Left lung (tissue), 10 donors: ENCODE measurements around the gene PCDH1. TPM values are rescaled to one million over a fixed set of nuclear protein-coding genes. Genes with fewer than 3 reads are reported as not detected.

Source experiments
- ATAC-seq: fragments of 200-7000 bp; cut with Tn5 transposase; one replicate; pipeline ENCODE4 v1.9.1; 2020; ENCODE audit warnings: moderate library complexity
- DNase-seq, 4 donors: peaks; one replicate each; pipeline ENCODE4 v3.0.0-alpha.2; 2013 to 2020
- H3K27ac ChIP-seq, 2 donors: fragments of 200-600 bp; sonication (generic) in 1 of 2; one replicate each; pipeline versions ENCODE4 v1.5.0 to v1.8.0; 2020 to 2021
- H3K27me3 ChIP-seq, 2 donors: fragments of 200-600 bp; sonication (generic) in 1 of 2; one replicate each; pipeline versions ENCODE4 v1.5.0 to v1.8.0; 2020 to 2021
- H3K36me3 ChIP-seq, 2 donors: fragments of 200-600 bp; sonication (generic) in 1 of 2; one replicate each; pipeline versions ENCODE4 v1.5.0 to v1.8.0; 2020 to 2021
- H3K4me1 ChIP-seq, 2 donors: fragments of 200-600 bp; one replicate each; pipeline ENCODE4 v1.8.0; 2021
- H3K4me3 ChIP-seq, 2 donors: fragments of 200-600 bp; sonication (generic) in 1 of 2; one replicate each; pipeline versions ENCODE4 v1.5.0 to v1.8.0; 2020 to 2021; ENCODE audit warnings: mild to moderate bottlenecking in 1 of 2
- H3K9me3 ChIP-seq, 2 donors: fragments of 200-600 bp; sonication (generic) in 1 of 2; one replicate each; pipeline versions ENCODE4 v1.5.0 to v1.8.0; 2020 to 2021
- intact Hi-C, 2 donors: fragments of 100-400 bp; cut with DNase I; formaldehyde crosslinking; loops; one replicate each; pipeline versions ENCODE4 v1.11.2 to v1.14.2; 2022
- polyA plus RNA-seq, 6 donors: library from polyadenylated mRNA; unstranded; fragments of 120-200 nt; gene quantifications; one replicate each; pipeline ENCODE4 v1.2.1, GENCODE V29; 2013; ENCODE audit not compliant: insufficient read length in 6 of 6
- total RNA-seq, 2 donors: library from RNA; stranded (reverse); fragmentation: NEBNext Ultra II Directional; extraction: Animal tissue kit (Norgen Biotek cat#: 25700); gene quantifications; one replicate each; pipeline ENCODE4 v1.2.1, GENCODE V29; 2021
- TF ChIP-seq, protein P1 (sequence below), 2 donors: fragments of 200-600 bp; sonication (generic) in 1 of 2; IDR thresholded peaks; one replicate each; pipeline versions ENCODE4 v1.5.0 to v1.8.0; 2021; ENCODE audit warnings: antibody characterized with exemption in 2 of 2
- donor health status: DM: no; HTN: yes; CAD: no.
- donor health status: DM: no; HTN: no; CAD: no.

Gene PCDH1
- total and polyA plus RNA-seq, 8 donors = 23.6 to 65.0 (median 34.1) TPM

DNA sequence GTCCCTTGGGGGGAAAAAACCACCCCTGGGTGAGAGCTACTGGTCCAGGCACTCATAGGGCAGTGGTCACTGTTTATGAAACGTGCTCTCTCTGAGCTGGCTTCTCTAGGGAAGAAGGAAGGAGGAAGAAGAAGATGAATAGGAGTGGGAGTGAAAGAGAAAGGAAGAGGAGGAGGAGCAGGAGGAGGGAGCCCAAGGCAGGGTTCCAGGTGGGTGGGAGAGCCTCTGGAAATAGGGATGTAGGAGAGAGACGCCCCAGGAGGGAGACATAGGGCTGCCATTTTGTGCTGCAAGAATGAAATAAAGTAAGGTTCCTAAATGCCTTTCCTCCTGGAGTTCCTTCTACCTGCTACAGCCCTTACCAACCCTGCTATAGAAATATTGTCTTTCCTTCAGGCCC lies 65.7 kb downstream of the PCDH1 start:
- Histone ChIP-seq H3K36me3 (no peaks in the 10 kb centered on the region), H3K4me3 (no peak overlapping the region), H3K27me3 (peaks cover 0 to 44% of the 10 kb centered on the region in 2 donors), H3K27ac (no peak overlapping the region), H3K4me1 (peaks cover 0 to 8% of the 10 kb centered on the region in 2 donors), H3K9me3 (no peaks in the 10 kb centered on the region)
- no peak for DNase-seq
- intact Hi-C loops = no loop called here
- TF ChIP-seq, protein P1, sequence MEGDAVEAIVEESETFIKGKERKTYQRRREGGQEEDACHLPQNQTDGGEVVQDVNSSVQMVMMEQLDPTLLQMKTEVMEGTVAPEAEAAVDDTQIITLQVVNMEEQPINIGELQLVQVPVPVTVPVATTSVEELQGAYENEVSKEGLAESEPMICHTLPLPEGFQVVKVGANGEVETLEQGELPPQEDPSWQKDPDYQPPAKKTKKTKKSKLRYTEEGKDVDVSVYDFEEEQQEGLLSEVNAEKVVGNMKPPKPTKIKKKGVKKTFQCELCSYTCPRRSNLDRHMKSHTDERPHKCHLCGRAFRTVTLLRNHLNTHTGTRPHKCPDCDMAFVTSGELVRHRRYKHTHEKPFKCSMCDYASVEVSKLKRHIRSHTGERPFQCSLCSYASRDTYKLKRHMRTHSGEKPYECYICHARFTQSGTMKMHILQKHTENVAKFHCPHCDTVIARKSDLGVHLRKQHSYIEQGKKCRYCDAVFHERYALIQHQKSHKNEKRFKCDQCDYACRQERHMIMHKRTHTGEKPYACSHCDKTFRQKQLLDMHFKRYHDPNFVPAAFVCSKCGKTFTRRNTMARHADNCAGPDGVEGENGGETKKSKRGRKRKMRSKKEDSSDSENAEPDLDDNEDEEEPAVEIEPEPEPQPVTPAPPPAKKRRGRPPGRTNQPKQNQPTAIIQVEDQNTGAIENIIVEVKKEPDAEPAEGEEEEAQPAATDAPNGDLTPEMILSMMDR (IDR thresholded peaks at IDR 0.05) = no peak
- ATAC-seq = no peak

DNA sequence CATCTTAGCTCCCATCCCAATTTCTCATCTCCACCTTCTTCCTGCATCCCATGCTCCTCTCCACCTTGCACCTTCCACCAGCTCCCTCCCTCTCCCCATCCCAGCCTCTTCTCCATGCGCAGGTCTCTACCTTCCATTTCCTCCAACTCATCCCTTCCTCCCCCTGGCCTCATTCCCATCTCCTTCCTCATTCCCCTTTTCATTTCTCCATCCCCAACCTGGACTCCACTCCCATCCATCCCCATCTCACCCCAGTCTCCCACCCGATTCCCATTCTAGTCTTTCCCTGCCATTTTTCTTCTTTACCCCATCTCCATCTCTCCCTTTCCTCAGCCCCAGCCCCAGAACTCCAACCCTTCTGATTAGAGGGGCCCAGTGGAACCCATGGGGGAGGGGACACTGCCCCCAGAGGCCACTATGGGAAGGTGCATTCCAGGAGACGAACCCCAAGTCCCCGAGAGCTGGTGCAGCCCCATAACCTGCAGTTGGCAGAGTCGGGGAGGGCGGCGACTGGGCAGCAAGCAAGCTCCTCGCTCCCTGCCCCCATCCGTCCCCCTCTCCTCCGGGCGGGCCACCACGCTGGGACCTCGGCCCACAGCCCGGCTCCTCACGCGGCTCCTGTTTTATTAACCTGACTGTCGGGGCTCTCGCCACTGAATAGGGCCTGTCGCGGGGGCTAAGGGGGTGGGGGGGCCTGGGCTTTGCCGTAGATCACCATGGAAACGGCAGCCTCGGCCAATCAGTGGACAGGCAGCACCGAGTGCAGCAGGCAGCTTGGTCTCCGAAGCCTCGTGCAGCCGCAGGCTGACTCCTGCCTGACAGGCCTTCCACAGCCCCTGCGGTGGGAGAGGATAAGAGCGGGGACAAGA lies 66.7 kb downstream of the PCDH1 start:
- no peaks in the 10 kb centered on the region for H3K9me3 ChIP-seq
- intact Hi-C loops = no loop called here
- DNase-seq = peak in 1 of 4 donors; percentile 74
- H3K27me3 ChIP-seq = peaks cover 0 to 49% of the 10 kb centered on the region in 2 donors
- TF ChIP-seq, protein P1 (IDR thresholded peaks at IDR 0.05) = peak; percentile 18 to 50
- no peak overlapping the region for H3K27ac ChIP-seq
- H3K4me3 ChIP-seq = no peak overlapping the region
- peaks cover 0 to 10% of the 10 kb centered on the region in 2 donors for H3K4me1 ChIP-seq
- H3K36me3 ChIP-seq = no peaks in the 10 kb centered on the region
- ATAC-seq = peak; percentile 36

DNA sequence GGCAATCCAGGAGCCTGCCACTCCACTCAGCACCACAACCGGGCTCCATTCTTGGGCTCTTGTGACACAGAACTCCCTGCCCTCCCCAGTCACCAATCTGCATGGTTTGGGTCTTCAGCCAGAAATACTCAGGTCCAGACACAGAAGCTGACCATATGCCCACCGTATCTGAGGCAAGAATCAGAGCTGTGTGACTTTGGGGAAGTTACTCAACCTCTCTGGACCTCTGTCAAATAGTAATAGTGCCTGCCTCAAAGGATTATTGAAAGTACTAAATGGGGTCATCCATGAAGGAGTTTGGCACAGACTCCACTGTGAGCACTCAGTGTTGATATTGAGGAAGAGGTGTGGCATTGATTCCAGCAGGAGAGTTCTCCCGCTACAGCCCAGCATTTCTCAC lies 67.5 kb downstream of the PCDH1 start:
- Histone ChIP-seq H3K9me3 (no peaks in the 10 kb centered on the region), H3K4me3 (no peak overlapping the region), H3K27me3 (peaks cover 0 to 57% of the 10 kb centered on the region in 2 donors), H3K27ac (no peak overlapping the region), H3K36me3 (no peaks in the 10 kb centered on the region), H3K4me1 (peaks cover 0 to 17% of the 10 kb centered on the region in 2 donors)
- TF ChIP-seq, protein P1 (IDR thresholded peaks at IDR 0.05) = no peak
- no peak for DNase-seq
- no peak for ATAC-seq
- intact Hi-C loops = no loop called here

DNA sequence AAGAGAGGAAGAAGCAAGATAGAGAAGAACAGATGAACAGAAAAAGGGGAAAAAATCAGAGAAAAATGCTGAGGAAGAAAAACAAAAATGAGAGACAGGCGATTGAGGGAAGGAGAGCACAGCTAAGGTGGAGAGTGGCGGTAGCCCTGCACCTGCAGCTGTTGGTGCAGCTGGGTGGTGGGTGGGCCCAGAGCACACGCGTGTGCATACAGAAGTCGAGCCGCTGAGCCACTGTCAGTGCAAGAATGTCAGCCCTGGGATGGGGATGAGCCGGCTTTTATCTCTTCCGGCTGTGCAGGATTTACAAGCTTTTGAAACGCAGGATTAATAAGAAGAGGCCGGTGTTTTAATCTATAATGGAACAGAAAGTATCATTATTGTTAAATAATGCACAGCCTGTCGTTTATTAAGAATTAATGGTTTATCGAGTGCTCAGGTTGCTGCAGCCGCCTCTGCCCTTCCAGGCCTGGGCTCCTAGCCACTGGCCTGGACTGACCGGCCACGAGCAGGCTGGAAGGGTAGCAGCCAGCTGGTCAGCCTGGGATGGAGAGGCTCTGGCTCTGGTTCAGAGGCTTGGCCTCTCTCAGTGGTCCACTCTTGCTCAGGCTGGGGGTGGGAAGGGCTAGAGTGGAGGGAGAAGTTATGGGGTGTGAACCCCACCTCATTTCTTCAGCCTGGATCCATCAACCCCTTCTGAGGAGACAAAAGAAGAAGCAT lies 68.7 kb downstream of the PCDH1 start:
- H3K27ac ChIP-seq = no peak overlapping the region
- no peak overlapping the region for H3K4me3 ChIP-seq
- intact Hi-C loops = no loop called here

More for the DNA sequence above, 68.7 kb downstream of the PCDH1 start:
- no peak for ATAC-seq
- Histone ChIP-seq H3K36me3 (no peaks in the 10 kb centered on the region), H3K4me1 (peaks cover 0 to 29% of the 10 kb centered on the region in 2 donors), H3K27me3 (peaks cover 0 to 69% of the 10 kb centered on the region in 2 donors), H3K9me3 (no peaks in the 10 kb centered on the region)
- DNase-seq = no peak
- TF ChIP-seq, protein P1 (IDR thresholded peaks at IDR 0.05) = no peak
